HFFc6 (cell line): ENCODE results near the gene CISTR. TPM values are rescaled to one million over a fixed set of nuclear protein-coding genes. Genes with fewer than 3 reads are reported as not detected.
A peak's percentile ranks its signal among the peaks of the same experiment; 100 is the strongest.

Source experiments
- DNase-seq: peaks from one replicate; pipeline ENCODE4 v3.0.0-alpha.2; 2018
- H3K27ac Mint-ChIP-seq: 2 replicates; pipeline ENCODE4 v1.8.0; 2020; ENCODE audit warnings: mild to moderate bottlenecking, mixed read lengths
- H3K27me3 Mint-ChIP-seq: 2 replicates; pipeline ENCODE4 v1.8.0; 2021; ENCODE audit warnings: mild to moderate bottlenecking, moderate library complexity, mixed read lengths; ENCODE audit not compliant: insufficient read depth
- H3K36me3 Mint-ChIP-seq: 2 replicates; pipeline ENCODE4 v1.8.0; 2021; ENCODE audit warnings: low read depth, mixed read lengths
- H3K4me1 Mint-ChIP-seq: 2 replicates; pipeline ENCODE4 v1.8.0; 2020; ENCODE audit warnings: low read depth, mixed read lengths
- H3K4me3 Mint-ChIP-seq: 2 replicates; pipeline ENCODE4 v1.8.0; 2020; ENCODE audit warnings: mild to moderate bottlenecking, moderate library complexity, mixed read lengths
- H3K9me3 Mint-ChIP-seq: 2 replicates; pipeline ENCODE4 v1.8.0; 2020; ENCODE audit warnings: mild to moderate bottlenecking, mixed read lengths
- CTCF ChIP-seq: fragments of 200-600 bp; sonication (generic); IDR thresholded peaks from 2 replicates; pipeline ENCODE4 v1.5.0; 2021; ENCODE audit warnings: antibody characterized with exemption, mild to moderate bottlenecking
- total RNA-seq, 6 experiments: library from RNA; stranded (reverse); fragmentation: NEBNext Ultra II Directional; extraction: Animal tissue kit (Norgen Biotek cat#: 25700); gene quantifications; 2 replicates in 1 of 6; 3 replicates in 5 of 6; pipeline ENCODE4 v1.2.3, GENCODE V29; 2021

Gene CISTR
- total RNA-seq, 6 experiments from 2014 or later = not detected

GRCh38 chr12:53709671-53710070 is 42.1 kb downstream of the CISTR start:
- no peak overlapping the region for H3K27ac Mint-ChIP-seq
- DNase-seq = no peak
- no peak for TF ChIP-seq CTCF
- H3K4me1 Mint-ChIP-seq = peaks cover 3% of the 10 kb centered on the region; the same call in 1 of the 2 replicates
- no peaks in the 10 kb centered on the region for H3K9me3 Mint-ChIP-seq
- 0 out of 2 replicates have a peak, but pooled peaks cover 8% of the 10 kb centered on the region for H3K36me3 Mint-ChIP-seq
- peaks cover 29% of the 10 kb centered on the region for H3K27me3 Mint-ChIP-seq
- no peak overlapping the region for H3K4me3 Mint-ChIP-seq

GRCh38 chr12:53706080-53706479 is 45.7 kb downstream of the CISTR start:
- no peak for TF ChIP-seq CTCF
- Mint-ChIP-seq H3K9me3 (no peaks in the 10 kb centered on the region), H3K4me3 (no peak overlapping the region), H3K36me3 (no peaks in the 10 kb centered on the region), H3K27me3 (peaks cover 40% of the 10 kb centered on the region), H3K27ac (no peak overlapping the region), H3K4me1 (peaks cover 15% of the 10 kb centered on the region)
- DNase-seq = no peak

- Mint-ChIP-seq H3K27ac (no peak overlapping the region), H3K9me3 (no peaks in the 10 kb centered on the region), H3K36me3 (no peaks in the 10 kb centered on the region), H3K4me3 (no peak overlapping the region), H3K4me1 (peaks cover 15% of the 10 kb centered on the region), H3K27me3 (peaks cover 45% of the 10 kb centered on the region)
- TF ChIP-seq CTCF = no peak
- peak; percentile 39 for DNase-seq
These were observed 48.0 kb downstream of the CISTR start for GRCh38 chr12:53703756-53704155.

GRCh38 chr12:53701518-53702264 is 50.1 kb downstream of the CISTR start:
- Mint-ChIP-seq H3K4me1 (peaks cover 18% of the 10 kb centered on the region), H3K9me3 (no peaks in the 10 kb centered on the region), H3K36me3 (no peaks in the 10 kb centered on the region), H3K27me3 (peaks cover 58% of the 10 kb centered on the region), H3K4me3 (no peak overlapping the region), H3K27ac (no peak overlapping the region)
- TF ChIP-seq CTCF = peak; percentile 95
- DNase-seq = peak; percentile 69

GRCh38 chr12:53700567-53700966 is 51.2 kb downstream of the CISTR start:
- no peak for TF ChIP-seq CTCF
- no peak for DNase-seq
- Mint-ChIP-seq H3K4me3 (no peak overlapping the region), H3K27ac (no peak overlapping the region), H3K9me3 (no peaks in the 10 kb centered on the region), H3K27me3 (peaks cover 46% of the 10 kb centered on the region), H3K4me1 (peaks cover 30% of the 10 kb centered on the region), H3K36me3 (no peaks in the 10 kb centered on the region)
